Measurements from ENCODE around the gene ABCC2.
"Not testable (repeated sequence)": the region's sequence is repeated elsewhere in the genome, so short reads cannot be mapped to it uniquely, and the experiment has no call there.

Gene ABCC2

DNA sequence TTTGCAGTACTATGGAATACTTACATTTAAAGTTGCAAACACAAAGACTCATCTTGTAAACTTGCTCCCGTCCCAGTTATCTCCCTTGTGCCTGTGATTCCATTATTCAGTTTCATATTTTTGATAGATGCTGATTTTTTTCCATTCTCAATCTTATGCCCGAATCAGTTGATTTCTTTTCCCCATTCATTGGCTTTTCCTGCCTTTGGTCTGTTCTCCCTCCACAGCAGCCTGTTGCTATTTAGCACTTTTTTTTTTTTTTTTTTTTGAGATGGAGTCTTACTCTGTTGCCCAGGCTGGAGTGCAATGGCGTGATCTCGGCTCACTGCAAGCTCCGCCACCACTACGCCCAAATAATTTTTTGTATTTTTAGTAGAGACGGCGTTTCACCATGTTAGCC, 78.0 kb downstream of the ABCC2 start:
- no peaks in the 10 kb centered on the region for H3F3A ChIP-seq (ENCODE audit: insufficient read depth, low read length)
- no peaks in the 10 kb centered on the region for H3K79me2 ChIP-seq (ENCODE audit: low read length)
- H3K9me2 ChIP-seq (replicated peaks; ENCODE audit: insufficient read depth, low read length), result no peaks in the 10 kb centered on the region
- no peaks in the 10 kb centered on the region for H4K20me1 ChIP-seq (ENCODE audit: insufficient read depth, low read length)
- H3K9me3 ChIP-seq (replicated peaks; ENCODE audit: insufficient read depth, low read length), result no peaks in the 10 kb centered on the region
- no peaks in the 10 kb centered on the region for H3K27me3 ChIP-seq (replicated peaks; ENCODE audit: insufficient read depth, low read length)
- H3K4me3 ChIP-seq (ENCODE audit: low read length), result no peak overlapping the region
- DNase-seq, result no peak
- H2AFZ ChIP-seq (ENCODE audit: low read length), result no peak overlapping the region
- no peak overlapping the region for H3K27ac ChIP-seq (ENCODE audit: low read length)
- TF ChIP-seq EZH2 (optimal IDR thresholded peaks at IDR 0.05; ENCODE audit: low read depth, low read length) (no peak), EZH2phosphoT487 (IDR thresholded peaks at IDR 0.05; ENCODE audit: low read length) (no peak)
- TF ChIP-seq, protein P1, sequence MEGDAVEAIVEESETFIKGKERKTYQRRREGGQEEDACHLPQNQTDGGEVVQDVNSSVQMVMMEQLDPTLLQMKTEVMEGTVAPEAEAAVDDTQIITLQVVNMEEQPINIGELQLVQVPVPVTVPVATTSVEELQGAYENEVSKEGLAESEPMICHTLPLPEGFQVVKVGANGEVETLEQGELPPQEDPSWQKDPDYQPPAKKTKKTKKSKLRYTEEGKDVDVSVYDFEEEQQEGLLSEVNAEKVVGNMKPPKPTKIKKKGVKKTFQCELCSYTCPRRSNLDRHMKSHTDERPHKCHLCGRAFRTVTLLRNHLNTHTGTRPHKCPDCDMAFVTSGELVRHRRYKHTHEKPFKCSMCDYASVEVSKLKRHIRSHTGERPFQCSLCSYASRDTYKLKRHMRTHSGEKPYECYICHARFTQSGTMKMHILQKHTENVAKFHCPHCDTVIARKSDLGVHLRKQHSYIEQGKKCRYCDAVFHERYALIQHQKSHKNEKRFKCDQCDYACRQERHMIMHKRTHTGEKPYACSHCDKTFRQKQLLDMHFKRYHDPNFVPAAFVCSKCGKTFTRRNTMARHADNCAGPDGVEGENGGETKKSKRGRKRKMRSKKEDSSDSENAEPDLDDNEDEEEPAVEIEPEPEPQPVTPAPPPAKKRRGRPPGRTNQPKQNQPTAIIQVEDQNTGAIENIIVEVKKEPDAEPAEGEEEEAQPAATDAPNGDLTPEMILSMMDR (IDR thresholded peaks at IDR 0.05; ENCODE audit: low read length), result no peak
- no peaks in the 10 kb centered on the region for H3K4me1 ChIP-seq (ENCODE audit: low read length)
- no peaks in the 10 kb centered on the region for H3K36me3 ChIP-seq (replicated peaks; ENCODE audit: insufficient read depth, low read length)
- no peak overlapping the region for H3K9ac ChIP-seq (ENCODE audit: low read length)
- no peak overlapping the region for H3K4me2 ChIP-seq (ENCODE audit: low read depth, low read length)

DNA sequence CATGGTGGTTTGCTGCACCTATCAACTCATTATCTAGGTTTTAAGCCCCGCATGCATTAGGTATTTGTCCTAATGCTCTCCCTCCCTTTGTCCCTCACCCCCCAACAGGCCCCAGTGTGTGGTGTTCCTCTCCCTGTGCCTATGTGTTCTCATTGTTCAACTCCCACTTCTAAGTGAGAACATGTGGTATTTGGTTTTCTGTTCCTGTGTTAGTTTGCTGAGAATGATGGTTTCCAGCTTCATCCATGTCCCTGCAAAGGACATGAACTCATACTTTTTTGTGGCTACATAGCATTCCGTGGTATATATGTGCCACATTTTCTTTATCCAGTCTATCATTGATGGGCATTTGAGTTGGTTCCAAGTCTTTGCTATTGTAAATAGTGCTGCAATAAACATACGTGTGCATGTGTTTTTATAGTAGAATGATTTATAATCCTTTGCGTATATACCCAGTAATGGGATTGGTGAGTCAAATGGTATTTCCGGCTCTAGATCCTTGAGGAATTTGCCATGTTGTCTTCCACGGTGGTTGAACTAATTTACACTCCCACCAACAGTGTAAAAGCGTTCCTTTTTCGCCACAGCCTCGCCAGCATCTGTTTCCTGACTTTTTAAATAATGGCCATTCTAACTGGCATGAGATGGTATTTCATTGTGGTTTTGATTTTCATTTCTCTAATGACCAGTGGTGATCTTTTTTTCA, 81.2 kb downstream of the ABCC2 start:
- H3K79me2 ChIP-seq (ENCODE audit: low read length); H3K9ac ChIP-seq (ENCODE audit: low read length); H3K9me2 ChIP-seq (replicated peaks; ENCODE audit: insufficient read depth, low read length); DNase-seq; H3K9me3 ChIP-seq (replicated peaks; ENCODE audit: insufficient read depth, low read length); H3K27ac ChIP-seq (ENCODE audit: low read length); H3K4me1 ChIP-seq (ENCODE audit: low read length); H3K27me3 ChIP-seq (replicated peaks; ENCODE audit: insufficient read depth, low read length); H3F3A ChIP-seq (ENCODE audit: insufficient read depth, low read length); H2AFZ ChIP-seq (ENCODE audit: low read length); H3K36me3 ChIP-seq (replicated peaks; ENCODE audit: insufficient read depth, low read length); H4K20me1 ChIP-seq (ENCODE audit: insufficient read depth, low read length); H3K4me3 ChIP-seq (ENCODE audit: low read length); H3K4me2 ChIP-seq (ENCODE audit: low read depth, low read length): not testable (repeated sequence)

DNA sequence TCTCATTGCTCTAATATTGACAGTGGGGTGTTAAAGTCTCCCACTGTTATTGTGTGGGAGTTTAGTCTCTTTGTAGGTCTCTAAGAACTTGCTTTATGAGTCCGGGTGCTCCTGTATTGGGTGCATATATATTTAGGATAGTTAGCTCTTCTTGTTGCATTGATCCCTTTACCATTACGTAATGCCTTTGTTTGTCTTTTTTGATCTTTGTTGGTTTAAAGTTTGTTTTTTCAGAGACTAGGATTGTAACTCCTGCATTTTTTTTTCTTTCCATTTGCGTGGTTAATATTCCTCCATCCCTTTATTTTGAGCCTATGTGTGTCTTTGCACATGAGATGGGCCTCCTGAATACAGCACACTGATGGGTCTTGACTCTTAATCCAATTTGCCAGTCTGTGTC, 84.8 kb downstream of the ABCC2 start:
- H4K20me1 ChIP-seq (ENCODE audit: insufficient read depth, low read length); H3K79me2 ChIP-seq (ENCODE audit: low read length); H3K4me2 ChIP-seq (ENCODE audit: low read depth, low read length); H3K27ac ChIP-seq (ENCODE audit: low read length); H3K4me3 ChIP-seq (ENCODE audit: low read length); H2AFZ ChIP-seq (ENCODE audit: low read length); H3F3A ChIP-seq (ENCODE audit: insufficient read depth, low read length); DNase-seq; H3K9ac ChIP-seq (ENCODE audit: low read length); H3K36me3 ChIP-seq (replicated peaks; ENCODE audit: insufficient read depth, low read length); H3K4me1 ChIP-seq (ENCODE audit: low read length); H3K9me2 ChIP-seq (replicated peaks; ENCODE audit: insufficient read depth, low read length); H3K27me3 ChIP-seq (replicated peaks; ENCODE audit: insufficient read depth, low read length); H3K9me3 ChIP-seq (replicated peaks; ENCODE audit: insufficient read depth, low read length): not testable (repeated sequence)

DNA sequence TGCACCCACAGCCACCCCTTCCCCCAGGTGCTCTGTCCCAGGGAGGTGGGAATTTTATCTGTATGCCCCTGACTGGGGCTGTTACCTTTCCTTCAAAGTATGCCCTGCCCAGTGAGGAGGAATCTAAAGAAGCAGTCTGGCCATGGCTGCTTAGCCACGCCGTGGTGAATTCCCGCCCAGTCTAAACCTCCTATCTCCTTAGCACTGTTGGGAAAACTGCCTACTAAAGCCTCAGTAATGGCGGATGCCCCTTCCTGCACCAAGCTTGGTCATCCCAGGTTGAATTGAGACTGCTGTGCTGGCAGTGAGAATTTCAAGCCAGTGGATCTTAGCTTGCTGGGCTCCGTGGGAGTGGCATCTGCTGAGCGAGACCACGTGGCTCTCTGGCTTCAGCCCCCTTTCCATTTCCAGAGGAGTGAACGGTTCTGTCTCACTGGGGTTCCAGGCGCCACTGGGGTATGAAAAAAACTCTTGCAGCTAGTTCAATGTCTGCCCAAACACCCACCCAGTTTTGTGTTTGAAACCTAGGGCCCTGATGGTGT, 87.2 kb downstream of the ABCC2 start:
- no peak for TF ChIP-seq EZH2 (optimal IDR thresholded peaks at IDR 0.05; ENCODE audit: low read depth, low read length)
- TF ChIP-seq, protein P1 (IDR thresholded peaks at IDR 0.05; ENCODE audit: low read length), result no peak
- no peak for TF ChIP-seq EZH2phosphoT487 (IDR thresholded peaks at IDR 0.05; ENCODE audit: low read length)
- Histone ChIP-seq H4K20me1 (ENCODE audit: insufficient read depth, low read length) (no peaks in the 10 kb centered on the region), H3K9me3 (replicated peaks; ENCODE audit: insufficient read depth, low read length) (no peaks in the 10 kb centered on the region), H3K9ac (ENCODE audit: low read length) (no peak overlapping the region), H3K27me3 (replicated peaks; ENCODE audit: insufficient read depth, low read length) (no peaks in the 10 kb centered on the region), H3K4me3 (ENCODE audit: low read length) (no peak overlapping the region), H3K9me2 (replicated peaks; ENCODE audit: insufficient read depth, low read length) (no peaks in the 10 kb centered on the region), H3F3A (ENCODE audit: insufficient read depth, low read length) (no peaks in the 10 kb centered on the region), H3K36me3 (replicated peaks; ENCODE audit: insufficient read depth, low read length) (no peaks in the 10 kb centered on the region), H3K4me2 (ENCODE audit: low read depth, low read length) (no peak overlapping the region), H3K27ac (ENCODE audit: low read length) (no peak overlapping the region), H3K79me2 (ENCODE audit: low read length) (no peaks in the 10 kb centered on the region), H2AFZ (ENCODE audit: low read length) (no peak overlapping the region), H3K4me1 (ENCODE audit: low read length) (no peaks in the 10 kb centered on the region)
- no peak for DNase-seq

Data from MM.1S (cell line).